ENCODE data around the gene ITPRID2. TPM values are rescaled to one million over a fixed set of nuclear protein-coding genes. Genes with fewer than 3 reads are reported as not detected.

ITPRID2 gene
- total RNA-seq, 1 donor from 2014 or later = 115 TPM

DNA sequence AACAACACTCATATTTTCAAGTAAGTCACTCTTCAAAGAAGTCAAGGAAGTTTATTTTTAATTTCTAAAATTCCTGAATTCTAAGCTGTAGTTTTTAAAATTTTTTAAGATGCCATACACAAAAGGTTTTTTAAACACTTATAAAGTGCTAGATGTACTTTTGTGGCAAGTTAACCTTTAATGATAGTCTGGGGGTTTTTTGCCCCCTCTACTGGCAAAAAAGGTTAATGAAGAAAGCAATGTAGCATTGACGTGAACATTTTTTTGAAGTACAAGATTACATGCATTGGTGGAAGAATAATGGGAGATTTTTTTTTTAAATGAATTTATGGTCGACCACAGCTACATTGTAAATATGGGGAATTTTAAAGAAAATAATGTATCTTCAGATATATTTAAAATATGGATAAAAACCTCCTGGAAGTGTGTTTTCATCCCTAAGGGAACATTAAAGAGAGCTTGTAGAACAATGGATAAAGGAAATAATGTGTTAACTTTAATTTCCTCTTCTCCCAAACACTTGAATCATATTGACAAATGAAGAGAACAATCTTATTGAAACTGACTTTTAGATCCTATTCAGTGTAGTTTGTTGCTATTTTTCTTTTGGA lies 12.6 kb downstream of the ITPRID2 start:
- Mint-ChIP-seq H3K4me1 (peaks cover 51% of the 10 kb centered on the region), H3K36me3 (ENCODE audit: low read depth) (peaks cover 28% of the 10 kb centered on the region), H3K27ac (ENCODE audit: unreplicated experiment) (peak overlapping the region; percentile 3)

DNA sequence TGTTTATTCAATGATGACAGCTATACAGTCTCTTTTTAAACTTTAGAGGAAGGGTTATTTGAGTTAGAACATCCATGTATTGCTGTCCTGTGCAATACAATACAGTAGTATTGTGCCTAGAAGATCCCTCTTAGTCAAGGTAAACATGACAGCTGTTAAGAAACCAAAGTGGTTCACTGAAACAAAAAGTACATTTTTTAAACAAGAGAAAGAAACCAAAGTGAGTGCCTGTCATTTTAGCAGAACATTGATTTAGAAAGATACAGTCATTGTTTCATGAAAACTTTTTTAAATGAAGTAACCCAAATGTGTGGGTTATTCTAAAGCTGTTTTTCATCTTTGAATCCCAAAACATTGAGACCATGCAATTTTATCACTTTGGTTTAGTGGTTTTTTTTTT lies 15.5 kb downstream of the ITPRID2 start:
- Mint-ChIP-seq H3K4me1 (peaks cover 33% of the 10 kb centered on the region), H3K9me3 (no peaks in the 10 kb centered on the region), H3K27ac (ENCODE audit: unreplicated experiment) (no peak overlapping the region), H3K36me3 (ENCODE audit: low read depth) (peaks cover 25% of the 10 kb centered on the region), H3K27me3 (ENCODE audit: low read depth) (no peaks in the 10 kb centered on the region), H3K4me3 (no peak overlapping the region)
- TF ChIP-seq, protein P1, sequence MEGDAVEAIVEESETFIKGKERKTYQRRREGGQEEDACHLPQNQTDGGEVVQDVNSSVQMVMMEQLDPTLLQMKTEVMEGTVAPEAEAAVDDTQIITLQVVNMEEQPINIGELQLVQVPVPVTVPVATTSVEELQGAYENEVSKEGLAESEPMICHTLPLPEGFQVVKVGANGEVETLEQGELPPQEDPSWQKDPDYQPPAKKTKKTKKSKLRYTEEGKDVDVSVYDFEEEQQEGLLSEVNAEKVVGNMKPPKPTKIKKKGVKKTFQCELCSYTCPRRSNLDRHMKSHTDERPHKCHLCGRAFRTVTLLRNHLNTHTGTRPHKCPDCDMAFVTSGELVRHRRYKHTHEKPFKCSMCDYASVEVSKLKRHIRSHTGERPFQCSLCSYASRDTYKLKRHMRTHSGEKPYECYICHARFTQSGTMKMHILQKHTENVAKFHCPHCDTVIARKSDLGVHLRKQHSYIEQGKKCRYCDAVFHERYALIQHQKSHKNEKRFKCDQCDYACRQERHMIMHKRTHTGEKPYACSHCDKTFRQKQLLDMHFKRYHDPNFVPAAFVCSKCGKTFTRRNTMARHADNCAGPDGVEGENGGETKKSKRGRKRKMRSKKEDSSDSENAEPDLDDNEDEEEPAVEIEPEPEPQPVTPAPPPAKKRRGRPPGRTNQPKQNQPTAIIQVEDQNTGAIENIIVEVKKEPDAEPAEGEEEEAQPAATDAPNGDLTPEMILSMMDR (conservative IDR thresholded peaks at IDR 0.05) = no peak
- DNase-seq (ENCODE audit: low read depth, low spot score) = no peak

More for the DNA sequence above, 12.6 kb downstream of the ITPRID2 start:
- Mint-ChIP-seq H3K4me3 (no peak overlapping the region), H3K27me3 (ENCODE audit: low read depth) (no peaks in the 10 kb centered on the region), H3K9me3 (no peaks in the 10 kb centered on the region)
- TF ChIP-seq, protein P1 (conservative IDR thresholded peaks at IDR 0.05) = peak; percentile 81
- no peak for DNase-seq (ENCODE audit: low read depth, low spot score)

DNA sequence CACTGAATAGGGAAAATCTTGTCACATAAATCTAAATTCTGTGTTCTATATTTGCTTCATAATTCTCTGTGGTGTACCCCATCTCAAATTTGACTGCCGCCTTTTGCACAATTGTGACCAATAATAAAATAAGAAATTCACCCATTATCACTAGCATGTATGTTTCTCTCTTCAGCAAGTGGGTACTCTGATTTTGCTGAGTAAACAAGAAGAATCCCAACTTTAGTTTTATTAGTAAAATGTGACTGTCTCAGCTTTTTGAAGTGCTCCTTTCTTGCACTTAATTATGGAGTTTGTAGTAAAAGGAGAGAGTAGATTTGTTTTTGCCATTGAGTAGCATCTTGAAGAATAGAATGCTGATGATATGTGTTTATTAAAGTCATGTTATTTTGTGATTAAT lies 16.1 kb downstream of the ITPRID2 start:
- Mint-ChIP-seq H3K27me3 (ENCODE audit: low read depth) (no peaks in the 10 kb centered on the region), H3K36me3 (ENCODE audit: low read depth) (peaks cover 24% of the 10 kb centered on the region), H3K27ac (ENCODE audit: unreplicated experiment) (no peak overlapping the region), H3K9me3 (no peaks in the 10 kb centered on the region), H3K4me3 (no peak overlapping the region), H3K4me1 (peaks cover 32% of the 10 kb centered on the region)
- no peak for DNase-seq (ENCODE audit: low read depth, low spot score)
- TF ChIP-seq, protein P1 (conservative IDR thresholded peaks at IDR 0.05) = no peak

DNA sequence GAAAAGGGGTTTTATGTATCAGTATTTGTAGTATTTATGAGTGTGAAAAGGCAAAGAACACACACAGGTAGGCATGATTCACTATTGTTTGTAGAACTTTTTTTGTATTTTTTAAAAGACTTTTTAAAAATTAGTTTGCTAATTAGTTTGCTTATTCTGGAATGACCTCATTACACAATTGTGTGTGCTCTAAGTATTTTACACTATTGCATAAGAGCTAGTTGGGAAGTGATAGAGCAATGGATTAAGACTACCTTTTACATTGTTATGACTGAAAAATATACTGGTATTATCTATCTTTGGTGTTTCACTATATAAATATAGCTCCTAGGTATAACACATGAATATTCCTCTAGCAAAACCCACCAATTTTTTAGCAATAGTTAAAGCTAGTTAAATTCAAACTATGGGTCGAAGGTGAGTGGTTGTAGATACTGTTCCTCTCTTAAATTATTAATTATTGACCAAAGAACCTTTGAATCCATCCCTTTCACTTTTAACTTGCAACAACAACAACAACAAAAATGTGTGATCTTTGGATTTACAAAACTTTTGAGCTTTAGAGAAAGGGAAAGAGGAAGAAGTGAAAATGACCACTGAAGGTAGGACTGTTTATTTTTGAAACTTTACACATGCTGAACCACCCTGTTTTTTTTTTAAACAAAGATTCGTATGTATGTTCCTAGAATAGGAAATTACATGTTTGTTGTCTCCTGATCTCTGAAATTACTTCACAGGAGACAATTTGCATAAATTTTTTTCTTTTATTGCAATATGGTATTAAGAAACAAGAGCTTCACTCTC lies 18.7 kb downstream of the ITPRID2 start:
- Mint-ChIP-seq H3K36me3 (ENCODE audit: low read depth) (peaks cover 30% of the 10 kb centered on the region), H3K27ac (ENCODE audit: unreplicated experiment) (no peak overlapping the region), H3K4me3 (no peak overlapping the region), H3K27me3 (ENCODE audit: low read depth) (no peaks in the 10 kb centered on the region), H3K4me1 (peaks cover 14% of the 10 kb centered on the region), H3K9me3 (no peaks in the 10 kb centered on the region)
- TF ChIP-seq, protein P1 (conservative IDR thresholded peaks at IDR 0.05) = no peak
- no peak for DNase-seq (ENCODE audit: low read depth, low spot score)

DNA sequence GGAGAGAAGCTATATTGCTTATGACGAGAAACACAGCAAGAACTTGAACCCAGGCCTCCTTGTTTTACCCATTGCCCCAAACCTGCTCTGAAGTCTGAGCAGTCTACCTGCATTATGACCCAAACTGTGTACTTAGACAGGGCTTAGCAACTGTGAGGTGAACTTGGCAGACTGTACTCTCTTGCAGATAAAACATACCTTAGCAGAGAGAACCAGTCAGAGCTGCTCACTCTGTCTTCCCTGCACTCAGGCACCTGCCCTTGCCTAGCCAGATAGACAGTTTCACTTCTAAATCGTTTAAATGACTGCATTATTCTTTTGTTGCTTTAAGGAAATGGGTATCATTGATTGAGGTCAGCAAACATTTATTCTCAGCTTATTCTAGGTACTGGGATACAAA lies 20.3 kb downstream of the ITPRID2 start:
- H3K36me3 Mint-ChIP-seq (ENCODE audit: low read depth) = peaks cover 29% of the 10 kb centered on the region
- H3K4me3 Mint-ChIP-seq = no peak overlapping the region
- no peak for DNase-seq (ENCODE audit: low read depth, low spot score)
- no peaks in the 10 kb centered on the region for H3K27me3 Mint-ChIP-seq (ENCODE audit: low read depth)
- H3K9me3 Mint-ChIP-seq = no peaks in the 10 kb centered on the region
- peaks cover 9% of the 10 kb centered on the region for H3K4me1 Mint-ChIP-seq
- TF ChIP-seq, protein P1 (conservative IDR thresholded peaks at IDR 0.05) = no peak
- no peak overlapping the region for H3K27ac Mint-ChIP-seq (ENCODE audit: unreplicated experiment)

Measured in neural crest cell (in vitro differentiated cells).